Activated CD4-positive, CD25-positive, alpha-beta regulatory T cell treated with anti-CD3 and anti-CD28 coated beads, Interleukin-2, amount 50 U/mL, for 72 hours (primary cell): ENCODE measurements around the gene FAM193B.

Source experiments
- DNase-seq: peaks from one replicate; pipeline ENCODE4 v3.0.0; 2021

The FAM193B gene

DNA sequence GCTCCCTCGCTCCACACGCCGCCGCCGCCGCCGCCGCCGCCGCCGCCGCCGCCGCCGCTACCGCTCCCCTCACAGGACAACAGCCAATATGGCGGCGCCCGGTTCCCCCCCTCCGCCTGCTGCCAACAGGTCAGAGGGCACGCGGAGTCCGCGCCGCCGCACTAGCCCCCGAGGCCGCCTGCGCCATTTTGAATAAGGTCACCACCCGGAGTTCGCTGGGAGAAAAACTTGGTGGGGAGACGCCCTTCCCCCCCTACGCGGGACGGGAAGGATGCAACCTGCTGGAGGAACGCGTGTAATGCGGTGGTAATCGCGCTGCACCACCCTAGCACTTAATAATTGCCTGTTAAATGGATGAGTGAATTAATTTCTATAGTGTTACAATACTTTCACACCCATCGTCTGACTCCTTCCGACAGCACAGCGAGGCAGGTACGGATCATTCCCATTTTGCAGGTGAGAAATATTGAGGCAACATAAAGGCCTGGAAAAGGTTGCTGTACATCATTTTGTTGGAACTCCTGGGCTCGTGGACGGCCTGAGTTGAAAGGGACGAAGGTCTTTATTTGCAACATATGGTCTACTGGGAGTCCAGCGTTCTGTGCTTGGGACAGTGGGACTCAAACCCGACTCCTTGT lies at the start of gene FAM193B:
TSS of gene FAM193B (minus strand) at position 90 of the 638 bp plus-strand sequence. CDS start 105 bp downstream, outside the sequence.
- DNase-seq = peak; percentile 96

DNA sequence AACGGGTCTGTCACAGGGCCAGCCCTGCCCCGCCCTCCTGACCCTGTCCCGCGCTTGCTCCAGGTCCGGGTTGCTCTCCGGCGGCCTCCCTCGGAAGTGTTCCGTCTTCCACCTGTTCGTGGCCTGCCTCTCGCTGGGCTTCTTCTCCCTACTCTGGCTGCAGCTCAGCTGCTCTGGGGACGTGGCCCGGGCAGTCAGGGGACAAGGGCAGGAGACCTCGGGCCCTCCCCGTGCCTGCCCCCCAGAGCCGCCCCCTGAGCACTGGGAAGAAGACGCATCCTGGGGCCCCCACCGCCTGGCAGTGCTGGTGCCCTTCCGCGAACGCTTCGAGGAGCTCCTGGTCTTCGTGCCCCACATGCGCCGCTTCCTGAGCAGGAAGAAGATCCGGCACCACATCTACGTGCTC lies 49.8 kb upstream of the FAM193B start:
- no peak for DNase-seq

DNA sequence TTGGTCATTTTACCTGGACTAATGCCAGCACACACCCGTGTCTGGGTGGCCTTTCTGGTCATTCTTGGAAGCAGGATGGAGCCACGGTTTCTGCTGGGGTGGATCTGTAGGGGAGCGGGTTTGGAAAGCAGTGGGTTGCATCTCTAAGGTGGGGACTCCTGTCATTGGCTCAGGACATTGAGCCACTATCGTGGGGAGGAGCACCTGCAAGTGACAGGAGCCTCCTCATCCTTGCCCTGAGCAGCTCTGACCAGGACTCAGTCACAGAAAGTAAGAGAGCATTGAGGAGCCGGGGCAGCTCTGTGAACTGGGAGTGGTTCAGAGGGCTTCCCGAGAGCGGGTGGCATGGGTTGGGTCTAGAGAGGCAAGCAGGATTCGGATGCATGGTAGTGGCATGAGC lies 49.3 kb upstream of the FAM193B start:
- no peak for DNase-seq

DNA sequence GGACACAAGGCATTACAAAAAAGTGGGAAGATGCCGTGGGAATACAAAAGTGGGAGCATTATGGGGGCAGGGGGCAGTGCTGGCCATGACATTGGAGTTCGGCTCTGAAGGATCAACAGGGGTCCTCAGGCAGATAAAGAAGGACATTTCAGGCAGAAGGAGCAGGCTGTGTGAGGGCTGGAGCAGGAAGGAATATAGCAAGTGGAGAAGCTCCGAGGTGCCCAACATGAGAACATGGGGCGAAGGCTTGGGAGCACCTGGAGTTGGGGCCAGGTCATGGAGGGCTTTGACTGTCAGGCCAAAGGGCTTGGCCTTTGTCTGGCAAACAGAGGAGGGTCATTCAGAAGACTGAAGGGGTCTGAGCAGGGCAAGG lies 48.1 kb upstream of the FAM193B start:
- DNase-seq = no peak

DNA sequence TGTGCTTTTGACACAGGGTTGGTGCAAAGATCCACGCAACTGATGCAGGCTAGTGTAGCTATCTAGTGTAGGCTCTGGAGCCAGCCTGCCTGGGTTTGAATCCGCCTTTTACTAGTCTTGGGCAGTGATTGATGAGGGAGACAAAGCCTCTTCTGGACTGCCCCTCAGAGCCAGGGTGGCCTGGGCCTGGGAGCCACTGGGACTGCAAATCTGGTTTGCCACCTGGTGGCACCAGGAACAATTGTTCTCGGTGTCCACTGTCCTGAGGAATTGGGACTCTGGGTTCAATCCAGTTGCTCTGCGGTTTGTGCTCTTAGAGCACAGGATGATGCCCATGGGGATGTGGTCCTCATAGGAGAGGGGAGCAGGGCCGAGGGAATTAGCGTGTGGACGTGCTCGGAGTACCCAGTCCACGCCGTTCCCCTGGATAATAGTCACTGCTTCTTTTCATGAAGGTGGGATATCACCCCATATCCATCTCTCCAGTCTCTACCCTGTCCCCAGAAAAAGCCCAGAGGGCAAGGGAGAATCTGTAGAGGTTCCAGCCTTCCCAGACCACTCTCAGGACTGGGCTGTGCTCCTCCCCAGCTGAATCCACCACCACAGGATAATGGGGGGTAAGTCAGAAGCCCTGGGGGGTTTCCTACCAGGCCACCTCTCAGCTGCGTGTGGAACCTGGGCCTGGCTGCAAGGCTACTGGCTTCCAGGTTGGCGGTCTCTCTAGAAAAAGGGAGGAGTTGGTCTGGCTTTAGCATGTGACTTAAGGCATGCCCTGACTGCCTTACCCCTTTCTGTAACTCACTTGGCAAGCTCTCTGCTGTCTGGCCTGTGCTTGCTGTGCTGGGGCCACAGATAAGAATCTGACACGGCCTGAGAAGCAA lies 47.5 kb upstream of the FAM193B start:
- DNase-seq = no peak

DNA sequence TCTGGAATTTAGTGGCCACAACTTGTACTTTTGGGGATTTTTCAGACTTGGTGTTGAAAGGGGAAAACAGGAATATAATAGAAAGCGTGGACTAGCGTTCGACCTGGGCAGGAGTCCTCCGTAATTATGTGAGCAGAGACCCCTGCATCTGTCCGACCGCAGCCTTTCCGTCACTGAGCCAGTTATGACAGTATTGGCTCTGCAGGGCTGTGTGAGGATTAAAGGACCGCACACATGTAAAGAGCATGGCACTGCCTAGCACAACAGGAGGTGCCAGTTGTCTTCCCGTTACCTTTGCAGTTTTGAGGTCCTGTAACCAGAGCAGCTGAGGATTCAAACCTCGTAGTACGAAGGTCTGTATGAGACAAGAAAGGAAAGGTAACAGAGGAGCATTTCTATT lies 46.8 kb upstream of the FAM193B start:
- DNase-seq = no peak

DNA sequence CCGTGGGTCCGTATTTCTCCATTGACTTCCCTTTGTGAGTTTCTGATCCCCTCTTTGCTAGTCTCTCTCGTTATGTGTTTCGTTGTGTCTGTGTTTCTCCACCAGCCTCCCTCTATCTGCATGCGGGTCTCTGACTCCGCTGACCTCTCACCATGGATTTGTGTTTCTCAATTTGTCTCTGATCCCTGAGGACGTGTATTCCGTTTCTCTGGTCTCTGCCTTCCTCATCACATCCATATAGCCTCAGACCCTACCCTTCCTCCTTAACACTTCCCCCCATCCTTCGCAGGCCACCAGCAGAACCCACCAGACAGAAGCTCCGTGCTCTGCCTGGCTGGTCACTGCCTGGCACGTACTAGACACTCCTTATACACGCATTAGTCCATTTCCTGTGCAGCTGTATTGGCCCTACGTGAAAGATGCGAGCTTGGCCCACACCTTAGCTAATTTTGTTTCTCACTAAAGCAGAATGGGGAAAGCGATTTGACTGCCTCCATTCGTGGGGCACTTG lies 46.2 kb upstream of the FAM193B start:
- no peak for DNase-seq

DNA sequence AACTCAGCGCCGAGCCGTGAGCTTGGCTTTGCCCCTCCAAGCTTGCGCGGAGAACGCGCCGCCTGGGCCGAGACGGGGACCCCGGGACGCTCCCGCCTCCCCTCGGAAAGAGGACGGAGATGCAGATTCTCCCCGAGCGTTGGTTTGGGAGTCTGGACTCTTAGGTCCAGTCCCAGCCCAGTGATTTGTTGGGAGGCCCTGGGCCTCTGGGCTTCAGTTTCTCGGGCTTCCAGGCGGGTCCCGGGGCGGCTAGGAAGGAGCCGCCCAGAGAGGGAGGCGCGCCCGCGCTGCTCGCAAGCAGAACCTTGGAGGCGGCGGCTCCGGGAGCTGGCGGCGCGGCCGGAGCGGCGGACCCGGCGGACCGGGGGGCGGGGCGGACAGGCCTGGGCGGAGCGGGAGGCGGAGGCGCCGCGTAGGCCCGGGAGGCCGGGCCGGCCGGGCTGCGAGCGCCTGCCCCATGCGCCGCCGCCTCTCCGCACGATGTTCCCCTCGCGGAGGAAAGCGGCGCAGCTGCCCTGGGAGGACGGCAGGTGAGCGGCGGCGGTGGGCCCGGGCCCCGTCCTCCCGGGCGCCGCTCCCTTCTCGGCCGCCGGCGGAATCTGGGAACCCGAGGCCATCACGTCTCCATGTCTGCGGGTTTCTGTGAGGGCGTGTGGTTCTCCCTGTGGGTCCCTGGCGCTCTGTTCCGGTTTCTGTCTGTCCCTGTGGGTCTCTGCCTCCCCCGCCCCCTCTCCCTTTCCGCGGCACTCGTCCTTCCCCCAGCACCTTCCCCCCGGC lies 45.6 kb upstream of the FAM193B start, which contains the start of gene B4GALT7:
TSS of gene B4GALT7 (plus strand) at position 402 of the 777 bp plus-strand sequence. CDS start at position 481, 79 bp downstream.
- DNase-seq = peak; percentile 91

DNA sequence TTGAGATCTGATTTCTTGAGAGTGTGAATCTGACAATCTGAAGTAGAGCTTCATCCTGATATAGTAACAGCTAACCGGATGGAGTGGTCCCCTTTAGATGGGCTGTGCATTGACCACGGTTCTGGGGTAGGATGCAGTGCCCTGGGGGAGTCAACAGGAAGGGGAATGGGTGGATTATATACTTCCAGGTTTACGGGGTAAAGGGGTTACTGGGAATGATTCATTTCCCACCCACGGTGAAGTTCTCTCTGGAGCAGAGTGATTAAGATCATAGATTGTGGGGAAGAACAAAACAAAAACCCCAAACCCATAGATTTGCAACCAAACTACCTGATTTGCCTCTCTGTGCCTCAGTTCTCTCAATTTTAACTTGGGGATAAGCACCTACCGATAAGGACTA lies 44.1 kb upstream of the FAM193B start:
- no peak for DNase-seq

DNA sequence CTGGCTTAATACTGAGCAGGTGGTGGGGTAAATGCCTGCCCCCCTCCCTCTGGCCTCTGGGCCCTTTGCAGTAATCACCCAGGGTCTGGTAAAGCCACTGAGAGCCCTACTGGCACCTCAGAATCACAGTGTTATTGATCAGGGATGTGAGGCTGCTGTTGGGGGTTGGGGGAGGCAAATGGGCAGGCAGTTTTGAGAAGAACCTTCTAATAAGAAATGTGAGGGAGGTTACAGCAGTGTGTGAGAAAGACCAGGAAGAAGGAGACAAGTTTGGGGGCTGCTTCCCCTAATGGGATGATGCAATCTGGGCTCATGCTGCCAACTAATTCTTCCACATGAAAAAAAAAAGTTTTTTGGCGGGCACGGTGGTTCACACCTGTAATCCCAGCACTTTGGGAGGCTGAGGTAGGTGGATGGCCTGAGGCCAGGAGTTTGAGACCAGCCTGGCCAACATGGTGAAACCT lies 42.4 kb upstream of the FAM193B start:
- DNase-seq = no peak

DNA sequence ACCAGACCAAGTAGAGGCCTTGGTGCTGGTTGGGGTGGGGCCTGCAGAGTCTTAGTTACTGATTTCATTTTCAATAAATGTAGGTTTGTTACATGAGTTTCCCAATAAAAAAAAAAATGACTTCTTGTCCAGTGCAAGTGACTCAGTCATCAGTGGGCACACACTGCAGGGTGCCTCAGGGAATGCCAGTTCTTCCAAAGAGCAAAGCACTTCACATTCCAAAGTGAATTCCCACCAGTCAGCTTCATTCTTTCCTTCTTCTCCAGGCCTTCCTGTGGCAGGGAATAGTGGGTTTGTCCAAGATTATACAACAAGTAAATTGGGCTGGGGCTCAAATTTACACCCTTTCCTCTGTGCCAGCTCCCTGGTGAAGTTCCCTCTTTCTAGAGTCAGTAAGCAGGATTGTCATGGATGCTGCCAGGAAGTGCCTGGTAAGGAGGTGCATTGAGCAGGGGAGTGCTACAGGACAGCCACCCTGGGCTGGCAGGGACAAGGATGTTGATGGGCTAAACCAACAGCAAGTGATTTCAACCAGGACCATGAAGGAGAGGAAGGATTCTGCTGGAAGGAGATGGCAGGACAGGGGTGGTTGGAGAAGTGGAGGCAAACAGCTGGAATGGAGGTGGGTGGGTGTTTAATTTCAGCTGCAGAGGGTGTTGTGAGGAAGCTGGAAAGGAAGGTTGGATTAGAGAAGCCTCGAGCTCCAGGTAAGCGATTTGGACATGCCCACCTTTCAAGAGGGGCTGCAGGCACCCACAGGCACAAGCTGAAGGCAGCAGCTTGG lies 41.8 kb upstream of the FAM193B start:
- DNase-seq = no peak

DNA sequence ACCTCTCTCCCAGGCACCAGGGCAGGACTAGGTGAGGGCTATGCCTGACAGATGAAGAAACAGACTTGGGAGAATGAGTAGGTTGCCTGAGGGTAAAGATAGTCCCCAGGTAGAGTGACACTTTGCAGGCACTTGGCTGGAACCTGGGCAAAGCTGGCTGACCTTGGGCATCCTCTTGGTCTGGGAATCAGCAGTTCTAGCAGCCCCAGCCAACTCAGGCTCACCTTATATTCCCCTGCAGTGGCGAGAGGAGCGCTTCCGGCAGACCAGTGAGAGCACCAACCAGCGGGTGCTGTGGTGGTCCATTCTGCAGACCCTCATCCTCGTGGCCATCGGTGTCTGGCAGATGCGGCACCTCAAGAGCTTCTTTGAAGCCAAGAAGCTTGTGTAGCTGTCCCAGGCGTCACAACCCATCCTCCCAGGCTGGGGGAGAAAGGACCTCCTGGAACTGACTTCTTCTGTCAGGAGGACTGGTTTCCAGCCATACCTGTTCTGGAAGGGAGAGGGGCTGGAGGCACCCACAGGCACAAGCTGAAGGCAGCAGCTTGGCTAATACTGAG lies 40.7 kb upstream of the FAM193B start:
- DNase-seq = no peak

DNA sequence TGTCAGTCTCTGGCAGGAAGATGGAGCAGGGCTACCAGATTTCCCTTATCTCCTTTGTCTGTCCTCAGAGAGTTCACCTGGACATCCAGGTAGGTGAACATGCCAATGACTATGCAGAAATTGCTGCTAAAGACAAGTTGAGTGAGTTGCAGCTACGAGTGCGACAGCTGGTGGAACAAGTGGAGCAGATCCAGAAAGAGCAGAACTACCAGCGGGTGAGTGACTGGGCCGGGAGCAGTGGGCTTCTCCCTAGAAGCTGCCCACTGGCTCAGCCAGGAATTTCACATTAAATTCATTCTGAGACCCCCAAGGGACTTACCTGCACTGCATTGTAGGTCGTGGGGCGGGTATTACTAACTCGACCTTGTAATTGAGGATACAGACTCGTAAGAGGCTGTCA lies 39.7 kb upstream of the FAM193B start:
- DNase-seq = no peak

DNA sequence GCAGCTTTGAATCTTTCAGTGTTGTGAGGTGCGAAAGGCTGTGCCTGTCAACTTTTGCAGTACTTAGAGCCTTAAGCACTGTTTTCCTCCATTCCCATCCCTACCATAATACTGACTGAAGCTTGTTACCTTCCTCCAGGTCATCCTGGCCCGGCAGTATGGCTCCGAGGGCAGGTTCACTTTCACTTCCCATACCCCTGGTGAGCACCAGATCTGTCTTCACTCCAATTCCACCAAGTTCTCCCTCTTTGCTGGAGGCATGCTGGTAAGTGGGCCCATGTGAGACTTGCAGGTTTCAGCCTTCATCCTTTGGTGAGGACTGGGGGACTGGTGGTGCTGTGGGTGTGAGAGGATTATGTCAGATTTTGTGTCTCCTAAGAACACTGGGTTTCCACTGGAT lies 39.1 kb upstream of the FAM193B start:
- DNase-seq = no peak

DNA sequence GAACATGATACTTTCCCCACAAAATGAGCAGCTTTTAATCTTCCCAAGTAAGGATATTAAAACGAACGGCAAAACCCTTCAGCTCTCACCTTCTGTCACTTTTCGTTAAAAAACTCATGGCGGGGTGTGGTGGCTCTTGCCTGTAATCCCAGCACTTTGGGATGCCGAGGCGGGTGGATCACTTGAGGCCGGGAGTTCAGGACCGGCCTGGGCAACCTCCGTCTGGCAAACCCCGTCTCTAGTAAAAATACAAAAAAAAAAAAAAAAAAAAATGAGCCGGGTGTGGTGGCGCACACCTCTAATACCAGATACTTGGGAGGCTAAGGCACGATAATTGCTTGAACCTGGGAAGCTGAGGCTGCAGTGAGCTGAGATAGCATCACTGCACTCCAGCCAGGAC lies 38.5 kb upstream of the FAM193B start:
- DNase-seq = no peak

DNA sequence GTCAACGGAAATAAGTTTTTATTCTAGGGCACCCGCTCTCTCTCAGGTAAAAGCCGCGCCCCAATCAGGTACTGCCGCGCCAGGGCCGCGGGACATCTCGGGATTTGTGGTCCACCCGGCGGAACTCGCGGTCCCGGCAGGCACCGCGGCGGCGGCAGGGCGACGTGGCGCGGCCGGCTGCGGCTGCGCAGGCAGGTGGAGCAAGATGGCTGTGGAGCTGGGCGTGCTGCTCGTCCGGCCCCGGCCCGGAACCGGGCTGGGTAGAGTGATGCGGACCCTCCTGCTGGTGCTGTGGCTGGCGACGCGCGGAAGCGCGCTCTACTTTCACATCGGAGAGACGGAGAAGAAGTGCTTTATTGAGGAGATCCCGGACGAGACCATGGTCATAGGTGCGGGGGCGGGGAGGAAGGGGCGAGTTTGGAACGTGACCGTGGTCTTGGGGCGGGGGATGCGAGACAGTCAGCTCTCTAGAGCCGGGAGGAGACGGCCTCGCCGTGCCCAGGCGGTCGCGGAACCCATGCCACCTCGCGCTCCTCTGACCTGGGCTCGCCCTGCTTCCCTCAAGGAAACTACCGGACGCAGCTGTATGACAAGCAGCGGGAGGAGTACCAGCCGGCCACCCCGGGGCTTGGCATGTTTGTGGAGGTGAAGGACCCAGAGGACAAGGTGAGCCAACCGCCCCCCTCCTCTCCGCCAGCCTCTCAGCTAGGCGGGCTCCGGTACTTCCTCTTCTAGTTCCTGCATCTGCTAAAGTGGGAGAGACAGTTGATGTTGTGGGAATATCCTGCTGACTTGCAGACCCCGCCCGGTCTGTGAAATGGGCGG lies 37.9 kb upstream of the FAM193B start, which contains the start of gene TMED9:
TSS of gene TMED9 (plus strand) at position 194 of the 825 bp plus-strand sequence. CDS start at position 206, 12 bp downstream.
- DNase-seq = peak; percentile 91

DNA sequence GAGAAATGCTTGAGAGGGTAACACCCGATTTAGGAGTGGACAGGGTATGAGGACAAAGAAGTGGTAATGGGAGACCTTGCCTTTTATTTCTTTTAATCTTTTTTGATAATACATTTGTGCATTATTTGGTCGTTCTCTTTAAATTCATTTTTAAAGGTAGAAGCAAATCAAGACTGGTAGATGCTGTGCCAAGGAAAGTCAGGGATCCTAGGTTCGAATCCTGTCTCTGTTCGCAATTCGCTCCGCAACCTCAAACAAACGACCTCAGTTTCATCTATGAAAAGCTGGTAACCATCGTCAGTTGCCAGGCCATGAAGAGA lies 37.3 kb upstream of the FAM193B start:
- no peak for DNase-seq

DNA sequence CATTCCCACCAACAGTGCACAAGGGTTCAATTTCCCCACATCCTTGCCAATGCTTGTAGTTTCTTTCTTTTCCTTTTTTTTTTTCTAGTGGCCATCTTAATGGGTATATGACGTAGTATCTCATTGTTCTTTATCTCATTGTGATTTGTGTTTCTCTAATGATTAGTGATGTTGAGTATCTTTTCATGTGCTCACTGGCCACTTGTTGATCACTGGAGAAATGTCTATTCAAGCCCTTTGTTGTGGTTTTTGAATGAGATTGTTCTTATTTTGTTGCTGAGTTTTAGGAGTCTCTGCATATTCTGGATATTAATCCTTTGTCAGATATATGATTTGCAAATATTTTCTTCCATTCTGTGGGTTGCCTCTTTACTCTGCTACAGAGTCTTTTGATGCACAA lies 36.0 kb upstream of the FAM193B start:
- no peak for DNase-seq

DNA sequence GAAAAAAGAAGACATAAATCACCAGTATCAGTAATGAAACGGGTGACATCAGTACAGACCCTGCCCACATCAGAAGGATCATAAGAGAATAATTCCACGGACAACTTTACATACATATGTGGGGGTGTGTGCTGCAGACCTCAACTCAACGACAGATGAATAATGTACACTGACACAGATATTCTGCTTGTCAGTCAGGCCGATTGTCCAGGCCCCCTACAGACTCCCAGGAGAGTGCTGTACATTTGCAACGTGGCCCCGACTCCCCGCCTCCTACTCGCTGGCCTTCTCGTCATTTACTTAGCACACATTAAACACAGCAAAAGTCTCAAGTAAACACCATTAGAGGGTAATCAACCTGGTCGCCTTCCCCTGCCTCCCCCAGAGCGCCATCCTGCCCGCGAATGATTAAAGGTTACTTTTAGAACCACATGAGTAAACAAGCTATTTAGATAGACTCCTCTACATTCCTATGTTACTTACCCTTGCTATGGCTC lies 34.1 kb upstream of the FAM193B start:
- DNase-seq = no peak

DNA sequence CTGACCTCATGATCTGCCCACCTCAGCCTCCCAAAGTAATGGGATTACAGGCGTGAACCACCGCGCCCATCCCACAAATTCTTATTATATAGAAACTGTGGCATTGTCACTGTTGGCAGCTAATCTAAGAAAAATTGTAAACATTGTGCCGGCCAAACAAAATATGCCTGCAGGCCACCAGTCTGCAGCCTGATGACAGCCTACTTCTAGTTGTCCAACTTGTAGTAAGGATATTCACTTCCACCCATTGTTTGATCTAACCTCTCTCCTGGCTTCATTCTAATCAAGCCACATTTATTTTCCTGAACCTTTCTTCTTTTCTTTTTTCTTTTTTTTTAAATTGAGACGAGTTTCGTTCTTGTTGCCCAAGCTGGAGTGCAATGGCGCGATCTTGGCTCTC lies 24.0 kb upstream of the FAM193B start:
- DNase-seq = no peak

DNA sequence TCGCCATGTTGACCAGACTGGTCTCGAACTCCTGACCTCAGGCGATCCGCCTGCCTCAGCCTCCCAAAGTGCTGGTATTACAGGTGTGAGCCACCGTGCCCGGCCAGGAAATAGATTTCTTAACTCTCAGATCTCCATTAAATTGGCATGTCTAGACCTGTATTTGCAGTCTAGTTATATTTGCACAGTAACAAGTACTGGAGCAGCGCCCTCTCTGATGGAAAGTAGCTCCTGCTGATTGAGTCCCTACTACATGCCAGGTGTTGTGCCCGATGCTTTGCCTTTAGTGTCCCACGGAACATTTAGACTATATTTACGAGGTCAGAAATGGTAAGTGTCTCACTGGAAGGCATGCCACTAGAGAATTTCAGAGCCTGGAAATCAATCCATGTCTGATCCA lies 21.8 kb upstream of the FAM193B start:
- DNase-seq = no peak
